GM18519 (cell line): ENCODE measurements around the gene CNNM1.

Experiments used
- ATAC-seq: cut with Tn5 transposase; IDR thresholded peaks from one replicate; pipeline ENCODE4 v1.9.1; 2021; ENCODE audit warnings: mild to moderate bottlenecking, moderate library complexity; ENCODE audit not compliant: unreplicated experiment, low FRiP score

The CNNM1 gene

DNA sequence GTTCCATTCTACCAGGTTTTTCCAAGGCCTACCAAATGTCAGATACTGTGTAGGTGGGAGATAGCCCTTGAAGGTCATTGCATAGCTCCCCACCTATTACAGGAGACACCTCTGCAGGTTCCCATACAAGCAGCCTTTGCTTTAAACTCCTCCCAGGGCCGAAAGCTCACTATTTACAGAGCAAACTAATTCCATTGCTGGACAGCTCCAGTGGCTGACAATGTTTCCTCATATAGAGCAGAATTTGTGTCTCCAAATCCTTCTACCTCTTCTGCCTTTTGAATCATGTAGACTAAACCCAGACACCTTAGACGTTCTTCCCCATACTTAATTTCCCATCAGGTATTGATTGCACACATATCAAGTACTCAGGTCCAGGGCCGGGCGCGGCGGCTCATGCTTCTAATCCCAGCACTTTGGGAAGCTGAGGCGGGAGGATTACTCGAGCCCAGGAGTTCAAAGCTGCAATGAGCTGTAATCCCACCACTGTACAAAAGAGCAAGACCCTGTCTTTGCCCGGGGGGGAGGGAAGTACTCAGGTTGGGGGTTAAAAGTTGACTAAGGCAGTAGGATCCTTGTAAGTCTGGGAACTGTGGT is 2.1 kb downstream of the CNNM1 start:
- no peak for ATAC-seq

DNA sequence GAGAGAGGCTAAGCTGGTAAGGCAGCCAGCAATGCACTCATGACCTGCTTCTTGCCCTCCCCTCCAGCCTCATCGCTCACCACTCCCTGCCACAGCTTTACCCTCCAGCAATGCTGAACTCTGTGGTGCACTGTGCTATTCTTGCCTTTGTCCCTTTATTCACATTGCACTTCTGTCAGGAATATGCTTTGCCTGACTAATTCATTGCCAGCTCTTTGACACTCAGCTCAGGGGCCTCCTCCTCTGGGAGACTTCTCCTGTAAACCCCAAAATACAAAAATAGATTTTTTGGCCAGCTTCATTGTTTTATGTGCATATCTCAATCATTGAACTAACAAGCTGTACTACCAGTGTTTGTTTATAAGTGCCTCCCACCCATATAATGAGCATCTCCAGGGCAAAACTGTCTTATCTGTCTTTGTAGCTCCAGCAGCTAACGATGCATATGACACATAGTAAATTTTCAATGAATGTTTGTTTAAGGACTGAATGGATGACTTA is 8.2 kb downstream of the CNNM1 start:
- no peak for ATAC-seq

DNA sequence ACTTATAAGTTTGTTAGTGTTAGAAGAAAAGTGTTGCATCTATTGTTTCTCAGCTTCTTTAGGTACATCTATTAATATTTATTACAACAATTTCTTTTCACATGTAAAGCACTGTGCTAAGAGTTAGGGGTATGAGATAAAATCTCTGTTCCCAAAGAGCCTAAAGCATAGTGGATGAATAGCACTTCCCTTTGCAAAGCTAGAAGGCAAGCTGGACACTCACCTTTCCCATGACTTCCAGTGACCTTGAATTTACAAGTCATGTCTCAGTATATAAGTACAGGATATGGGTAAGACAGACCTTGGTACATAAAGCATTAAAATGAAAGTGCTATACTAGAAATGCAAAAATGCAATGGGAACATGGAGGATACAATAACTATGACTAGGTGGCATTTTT is 8.7 kb downstream of the CNNM1 start:
- ATAC-seq = no peak

DNA sequence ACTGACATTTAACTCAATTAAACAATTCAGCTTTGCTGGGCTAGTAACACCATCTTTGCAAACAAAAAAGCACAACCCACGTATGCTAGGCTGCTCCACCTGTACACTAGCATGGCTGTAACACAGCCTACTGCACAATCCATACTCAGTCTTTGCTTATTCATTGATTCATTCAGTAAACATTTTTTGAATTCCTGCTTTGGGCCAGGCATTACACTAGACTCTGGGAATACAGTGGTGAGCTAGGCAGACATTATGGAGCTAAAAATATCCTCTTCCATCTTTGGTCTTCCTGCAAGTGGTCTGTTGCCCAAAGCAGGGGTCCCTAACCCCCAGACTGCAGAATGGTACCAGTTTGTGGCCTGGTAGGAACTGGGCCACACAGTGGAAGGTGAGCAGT is 9.9 kb downstream of the CNNM1 start:
- no peak for ATAC-seq

DNA sequence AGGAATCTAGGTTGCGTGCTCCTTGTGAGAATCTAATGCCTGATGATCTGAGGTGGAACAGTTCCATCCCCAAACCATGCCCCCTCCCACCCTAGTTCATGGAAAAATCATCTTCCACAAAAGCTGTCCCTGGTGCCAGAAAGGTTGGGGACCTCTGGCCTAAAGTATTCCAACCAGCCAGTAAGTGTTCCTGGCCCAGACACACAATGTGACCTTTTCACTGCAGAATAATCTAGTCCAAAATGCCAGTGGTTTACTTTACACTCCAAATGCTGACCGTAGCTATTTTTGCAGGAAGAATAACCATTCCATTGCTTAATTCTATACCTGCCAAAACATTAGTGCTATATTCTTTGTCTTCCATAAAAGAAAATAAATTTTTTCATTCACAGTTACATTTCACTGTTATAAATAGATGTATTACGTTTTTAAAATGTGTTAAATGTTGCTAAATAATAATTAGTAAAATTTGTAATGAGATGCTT is 10.4 kb downstream of the CNNM1 start:
- no peak for ATAC-seq

DNA sequence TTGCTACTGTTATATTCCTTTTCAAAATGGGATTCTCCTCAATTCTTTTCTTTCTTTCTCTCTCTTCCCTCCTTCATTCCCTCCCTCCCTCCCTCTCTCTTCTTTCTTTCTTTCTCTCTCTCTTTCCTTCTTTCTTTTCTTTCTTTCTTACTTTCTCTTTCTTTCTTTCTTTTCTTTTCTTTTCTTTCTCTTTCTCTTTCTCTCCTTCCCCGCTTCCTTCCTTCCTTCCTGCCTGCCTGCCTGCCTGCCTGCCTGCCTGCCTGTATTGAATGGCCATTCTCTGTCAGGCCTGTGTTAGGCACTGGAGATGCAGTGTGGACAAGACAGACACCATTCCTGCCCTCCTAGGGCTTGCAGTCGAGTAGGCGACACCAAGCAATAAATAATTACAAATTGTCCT is 11.5 kb downstream of the CNNM1 start:
- no peak for ATAC-seq

DNA sequence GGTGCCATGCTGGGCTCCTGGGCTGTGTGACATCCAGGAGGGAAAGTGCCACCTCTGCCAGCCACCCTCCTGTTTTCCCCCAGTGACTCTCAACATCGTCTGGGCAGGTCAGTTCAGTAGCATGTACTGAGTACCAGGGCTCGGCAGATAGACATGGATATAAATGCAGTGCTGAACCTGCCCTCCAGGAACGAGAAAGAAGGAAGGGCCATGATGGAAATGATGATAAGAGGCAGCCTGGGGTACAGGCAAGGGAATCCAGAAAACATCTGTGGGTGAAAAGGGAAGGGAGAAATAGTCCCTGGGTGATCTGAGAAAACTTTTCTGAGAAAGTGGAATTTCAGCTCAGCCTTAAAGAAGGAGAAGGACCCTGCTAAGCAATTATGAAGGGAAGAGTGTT is 12.1 kb downstream of the CNNM1 start:
- no peak for ATAC-seq

DNA sequence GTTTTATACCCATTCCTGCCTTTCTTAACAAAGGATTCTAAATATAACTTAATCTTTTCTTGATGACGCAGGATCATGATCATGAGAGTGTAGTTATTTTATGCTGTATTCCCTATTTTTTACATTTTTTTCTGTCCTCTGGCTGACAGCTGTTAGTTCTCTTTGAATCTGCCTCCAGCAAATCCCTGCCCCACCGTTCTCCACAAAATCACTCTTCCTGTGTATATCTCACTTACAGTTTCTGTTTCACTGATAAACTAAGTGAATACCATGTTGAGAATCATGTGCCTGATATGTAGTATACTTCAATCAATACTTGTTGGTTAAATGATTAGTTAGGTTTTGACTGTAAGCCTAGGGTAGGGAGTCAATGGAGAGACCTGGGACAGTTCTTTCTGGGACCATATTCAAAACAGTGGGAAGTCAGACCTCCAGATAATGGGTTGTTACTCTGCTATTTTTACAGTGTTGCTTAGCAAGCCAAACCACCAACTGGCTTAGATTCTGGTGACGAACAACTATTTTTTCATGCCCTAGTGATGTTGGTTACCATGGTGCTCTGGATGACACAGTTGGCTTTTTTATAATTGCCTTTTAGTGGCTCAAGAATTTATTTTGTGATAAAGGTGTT is 12.8 kb downstream of the CNNM1 start:
- ATAC-seq = peak; percentile 73

DNA sequence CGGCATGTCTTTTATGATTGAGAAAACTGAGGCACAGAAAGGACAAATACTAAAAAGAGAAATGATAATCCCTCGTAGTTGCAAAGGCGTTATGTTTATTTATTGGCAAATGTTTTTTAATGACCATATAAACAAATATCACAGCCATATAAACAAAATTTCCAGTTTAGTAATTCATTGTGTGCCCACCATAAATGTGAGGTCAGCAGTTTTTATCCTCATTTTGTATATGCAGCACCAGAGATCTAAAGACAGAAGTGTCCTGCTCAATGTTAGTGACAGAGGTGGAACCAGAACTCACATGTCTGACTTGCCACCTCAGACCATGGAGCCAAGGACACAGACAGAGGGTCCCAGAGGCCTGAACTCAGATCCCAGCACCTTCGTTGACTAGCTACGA is 14.1 kb downstream of the CNNM1 start:
- no peak for ATAC-seq

DNA sequence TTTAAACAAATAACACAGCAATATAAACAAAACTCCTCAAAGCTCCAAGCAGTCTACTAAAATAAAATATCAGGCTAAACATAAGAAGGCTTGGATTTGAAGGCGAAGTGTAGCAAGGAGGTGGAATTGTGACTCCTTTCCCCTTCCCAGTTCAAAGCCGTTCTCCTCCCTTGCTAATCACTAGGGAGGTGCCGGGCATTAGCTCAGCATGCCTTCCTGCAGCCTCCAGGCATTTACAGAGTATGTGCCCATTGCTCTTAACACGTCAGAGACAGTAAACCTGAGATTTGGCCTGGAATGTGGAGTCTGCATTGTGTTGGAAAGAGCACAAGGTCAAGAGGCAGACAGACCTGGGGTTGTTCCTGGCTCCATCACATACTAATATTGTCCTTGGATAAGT is 15.6 kb downstream of the CNNM1 start:
- no peak for ATAC-seq

DNA sequence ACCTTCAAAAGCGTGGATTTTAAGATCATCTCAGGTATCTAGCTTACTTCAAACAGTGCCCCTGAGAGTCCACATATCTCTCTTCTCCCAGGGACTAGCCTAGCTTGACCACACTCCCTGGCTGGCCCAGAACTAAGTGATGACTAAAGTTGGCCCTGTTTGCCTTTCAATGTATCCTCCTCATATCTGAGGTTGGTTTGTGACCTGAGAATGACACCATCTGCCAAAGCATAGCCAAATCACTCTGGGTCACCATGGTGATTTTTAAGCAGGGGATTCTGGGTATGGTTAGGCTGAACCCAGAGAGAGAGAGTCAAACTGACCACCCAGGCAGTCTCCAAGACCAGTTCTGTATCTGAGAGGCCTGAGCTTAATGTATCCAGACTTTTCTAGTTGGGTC is 16.2 kb downstream of the CNNM1 start:
- ATAC-seq = no peak

DNA sequence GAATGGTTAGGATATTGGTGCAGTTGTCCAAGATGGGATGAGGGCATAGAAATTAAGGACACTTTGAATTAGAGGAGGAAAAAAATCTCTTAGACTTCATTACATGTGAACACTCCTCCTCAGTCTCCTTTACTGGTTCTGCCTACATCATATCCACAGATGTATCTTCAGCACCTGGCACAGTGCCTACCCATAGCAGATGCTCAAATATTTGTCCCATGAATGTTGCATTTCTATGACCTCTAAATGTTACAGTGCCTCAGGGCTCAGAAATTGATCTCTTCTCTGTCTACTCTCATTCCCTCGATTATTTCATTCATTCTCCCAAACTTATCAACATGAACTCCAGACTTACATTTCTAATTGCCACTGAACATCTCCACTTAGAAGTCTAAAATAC is 17.1 kb downstream of the CNNM1 start:
- ATAC-seq = no peak

DNA sequence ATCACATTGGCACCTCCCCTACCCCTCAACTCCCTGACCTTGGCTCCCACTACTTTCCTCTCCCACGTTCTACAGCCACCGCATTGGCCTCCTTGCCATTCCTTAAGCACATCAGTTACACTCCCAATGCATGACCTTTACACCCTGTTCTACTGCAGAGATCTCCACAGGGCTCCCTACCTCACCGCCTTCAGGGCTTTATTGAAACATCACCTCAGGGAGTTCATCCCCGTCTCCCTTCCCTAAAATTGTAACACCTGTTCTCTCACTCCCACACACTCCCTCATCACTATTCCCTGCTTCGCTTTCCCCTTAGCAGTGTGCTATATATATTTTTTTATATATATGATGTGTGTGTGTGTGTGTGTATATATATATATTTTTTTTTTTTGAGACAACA is 18.5 kb downstream of the CNNM1 start:
- no peak for ATAC-seq

DNA sequence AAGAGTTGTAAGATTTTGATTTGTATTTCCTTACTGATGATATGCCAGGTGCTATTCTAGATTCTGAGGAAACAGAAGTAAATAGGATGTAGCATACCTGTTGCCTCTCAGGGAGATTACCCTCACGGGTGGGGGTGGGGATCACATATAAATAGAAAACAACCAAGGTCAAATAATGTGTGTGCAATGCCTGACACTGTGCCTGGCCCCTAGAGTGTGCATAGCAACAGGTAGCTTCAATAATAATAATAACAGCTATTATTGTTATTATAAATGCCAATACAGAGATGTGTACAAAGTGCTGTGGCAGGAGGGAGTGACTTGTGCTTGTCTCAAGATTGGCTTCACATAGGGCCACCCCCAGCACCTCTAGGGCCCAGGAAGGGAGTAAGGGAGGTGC is 24.0 kb downstream of the CNNM1 start:
- ATAC-seq = no peak

DNA sequence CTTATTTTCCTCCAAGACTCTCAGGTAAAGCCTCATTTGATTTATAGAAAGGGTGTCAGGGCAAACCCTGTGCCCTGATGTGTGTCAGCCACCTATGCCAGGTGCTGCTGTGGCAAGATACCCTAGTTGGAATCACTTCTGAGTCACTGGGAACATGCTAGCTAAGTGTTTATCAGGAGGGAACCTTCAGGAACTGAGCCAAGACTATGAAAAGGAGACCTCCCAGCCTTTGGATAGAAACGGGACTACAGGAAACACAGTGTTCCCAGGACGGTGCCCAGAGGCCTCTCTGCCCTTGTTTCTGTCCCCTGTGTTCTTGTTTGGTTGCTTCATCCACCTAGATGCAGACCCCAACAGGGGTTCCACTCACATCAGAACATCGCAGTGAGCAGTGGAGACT is 28.5 kb downstream of the CNNM1 start:
- ATAC-seq = no peak

DNA sequence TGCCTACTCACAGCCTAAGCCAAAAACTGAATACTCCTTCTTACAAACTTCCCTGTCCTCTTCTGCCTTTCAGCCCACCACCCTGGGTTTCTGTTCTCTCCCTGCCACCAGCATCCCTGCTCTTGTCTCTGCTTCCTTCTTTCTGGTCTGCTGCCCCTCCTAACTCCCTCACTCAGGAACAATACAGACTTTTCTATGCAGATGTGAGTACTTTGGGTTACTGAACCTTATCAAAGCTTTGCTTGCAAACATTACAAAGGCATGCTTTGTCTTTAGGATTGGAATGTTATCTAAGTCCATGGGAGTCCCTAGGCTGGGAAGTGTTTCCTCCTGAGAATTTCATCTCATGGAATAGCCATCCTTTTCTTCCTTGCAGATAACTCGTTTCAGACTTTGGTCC is 28.9 kb downstream of the CNNM1 start:
- ATAC-seq = no peak

DNA sequence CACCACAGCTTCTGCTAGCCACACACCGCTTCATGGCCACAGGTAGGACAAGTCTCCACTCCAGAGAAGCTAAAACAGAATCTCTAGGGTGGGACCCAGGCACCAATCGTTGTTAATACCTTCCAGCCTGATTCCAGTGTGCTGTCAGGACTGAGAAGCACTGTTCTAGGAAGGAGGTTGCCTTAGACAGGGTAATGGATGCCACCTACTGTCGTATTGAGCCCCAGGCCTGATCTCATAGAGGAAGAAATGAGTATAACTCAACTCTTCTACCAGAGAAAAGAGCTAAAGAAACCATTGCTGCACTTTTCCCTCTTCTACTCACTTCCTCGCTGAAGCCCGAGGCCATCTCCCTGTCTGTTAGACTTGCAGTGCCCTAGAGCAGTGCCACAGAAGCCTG is 31.8 kb downstream of the CNNM1 start:
- no peak for ATAC-seq

DNA sequence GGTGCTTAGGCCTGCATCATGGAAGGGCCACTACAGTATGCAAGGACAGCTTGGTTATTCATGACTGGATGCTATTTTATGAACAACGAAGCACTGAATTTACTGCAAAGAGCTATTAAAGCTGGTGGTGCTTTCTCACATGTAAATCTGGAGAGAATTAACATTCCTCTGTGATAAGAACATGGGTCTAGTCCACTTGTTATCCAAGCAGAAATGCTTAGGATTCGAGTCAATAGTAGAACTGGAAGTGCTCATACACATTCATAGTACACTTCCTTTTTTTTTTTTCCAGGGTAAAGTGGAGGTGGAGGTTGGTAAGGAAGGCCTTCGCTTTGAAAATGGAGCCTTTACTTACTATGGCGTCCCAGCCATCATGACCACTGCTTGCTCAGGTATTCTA is 35.0 kb downstream of the CNNM1 start:
- no peak for ATAC-seq

DNA sequence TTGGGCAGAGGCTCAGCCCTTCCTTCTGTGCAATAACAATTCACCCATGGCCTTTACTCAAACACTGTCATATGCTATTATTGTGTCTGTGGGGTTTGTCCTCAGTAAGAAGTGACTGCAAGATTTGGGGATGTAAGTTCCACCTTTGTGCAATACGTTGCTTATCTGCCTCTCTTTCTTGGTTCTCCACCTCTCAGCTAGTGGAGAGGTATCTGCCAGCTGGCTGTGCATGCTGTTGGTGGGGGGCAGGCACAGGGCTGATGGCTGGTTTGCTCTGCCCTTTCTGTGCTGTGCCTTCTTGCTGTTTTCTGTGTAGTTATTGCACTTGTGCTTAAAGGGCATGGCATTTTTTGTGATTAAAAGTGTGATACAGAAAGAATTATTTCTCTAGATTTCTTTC is 36.2 kb downstream of the CNNM1 start:
- ATAC-seq = no peak

DNA sequence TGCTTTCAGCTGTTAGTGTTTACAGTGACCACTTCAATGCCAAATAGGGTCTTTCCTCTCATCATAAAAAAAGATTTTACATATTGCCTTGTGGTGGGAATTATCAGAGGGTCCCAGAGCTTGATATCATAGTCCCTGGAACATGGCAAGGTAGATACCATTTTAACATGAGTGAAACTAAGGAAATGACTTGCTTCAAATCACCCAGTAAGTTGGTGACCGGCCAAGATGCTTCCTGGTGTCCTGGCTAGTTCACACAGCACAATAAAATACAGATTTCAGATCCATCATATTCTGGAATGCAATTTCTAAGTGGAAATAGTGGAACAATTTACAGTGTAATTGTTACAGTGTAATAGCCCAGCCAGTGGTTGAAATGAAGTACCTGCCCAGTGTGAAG is 36.6 kb downstream of the CNNM1 start:
- ATAC-seq = no peak

DNA sequence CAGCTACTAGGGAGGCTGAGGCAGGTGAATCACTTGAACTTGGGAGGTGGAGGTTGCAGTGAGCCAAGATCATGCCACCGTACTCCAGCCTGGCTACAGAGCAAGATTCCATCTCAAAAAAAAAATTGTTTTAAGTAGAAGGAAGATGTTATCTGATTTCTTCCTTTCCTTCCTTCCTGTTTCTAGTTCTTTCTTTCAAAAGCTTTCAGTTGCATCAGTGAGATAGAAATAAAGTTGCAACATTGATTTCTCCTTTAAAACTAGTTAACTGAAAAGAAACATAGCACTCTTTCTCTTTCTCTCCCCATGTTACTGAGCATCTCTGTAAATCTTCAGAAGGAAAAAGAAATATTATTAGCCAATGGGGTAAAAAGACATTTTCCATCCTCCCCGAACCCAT is 37.5 kb downstream of the CNNM1 start:
- ATAC-seq = no peak

DNA sequence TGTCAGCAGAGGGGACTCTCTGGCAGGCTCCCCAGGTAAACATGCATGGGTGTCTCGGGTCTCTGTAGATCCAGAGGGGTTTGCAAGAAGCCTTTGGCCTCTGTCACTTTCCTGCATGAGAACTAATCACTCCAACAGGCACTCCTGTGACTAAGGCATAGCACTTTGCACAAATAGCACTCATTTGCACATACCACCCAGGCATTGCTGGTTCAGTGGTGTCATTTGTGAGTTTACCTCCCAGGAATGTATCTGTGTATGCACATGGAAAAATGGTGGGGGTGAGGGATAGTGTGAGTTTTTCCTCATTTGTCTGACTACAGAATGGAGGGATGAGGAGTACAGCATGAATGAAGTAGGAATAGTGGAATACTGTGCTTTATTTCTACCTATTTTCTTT is 39.5 kb downstream of the CNNM1 start:
- ATAC-seq = no peak

DNA sequence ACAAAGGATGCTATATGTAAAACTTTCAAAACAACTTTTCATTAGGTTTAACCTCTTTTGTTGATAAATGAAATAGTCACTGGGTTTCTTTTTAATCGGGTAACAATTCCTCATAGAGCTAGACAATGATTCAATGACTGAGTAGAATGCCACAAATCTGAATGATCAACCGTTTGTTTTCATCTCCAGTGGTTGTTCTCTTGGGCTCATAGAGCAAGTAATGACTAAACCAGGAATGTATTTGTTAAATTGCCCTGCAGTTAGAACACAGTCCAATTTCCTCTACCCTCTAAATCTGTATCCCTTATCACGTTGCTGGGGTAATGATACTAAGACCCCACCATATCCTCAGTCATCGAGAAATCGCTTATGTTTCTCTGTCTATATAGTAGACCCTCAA is 40.0 kb downstream of the CNNM1 start:
- ATAC-seq = no peak
